ENCODE results near the gene TKT.

Gene TKT

GRCh38 chr3:53229606-53230005 is 26.2 kb downstream of the TKT start:
- TF ChIP-seq FOXP2 (optimal IDR thresholded peaks at IDR 0.05; ENCODE audit: borderline replicate concordance, extremely low read depth, extremely low read length, insufficient read depth) (no peak), REST (IDR thresholded peaks at IDR 0.05; ENCODE audit: insufficient read depth in 1 of 2, low read depth in 2 of 2, low read length in 2 of 2) (no peak), TAF1 (IDR thresholded peaks at IDR 0.05; ENCODE audit: borderline replicate concordance, insufficient read depth, low read length) (no peak), POLR2AphosphoS5 (IDR thresholded peaks at IDR 0.05; ENCODE audit: low read depth, low read length) (no peak), SIN3A (IDR thresholded peaks at IDR 0.05; ENCODE audit: borderline replicate concordance, insufficient read depth, low read length) (no peak)

- TF ChIP-seq SIN3A (IDR thresholded peaks at IDR 0.05; ENCODE audit: borderline replicate concordance, insufficient read depth, low read length) = no peak
- TF ChIP-seq TAF1 (IDR thresholded peaks at IDR 0.05; ENCODE audit: borderline replicate concordance, insufficient read depth, low read length) = no peak
- TF ChIP-seq REST (IDR thresholded peaks at IDR 0.05; ENCODE audit: insufficient read depth in 1 of 2, low read depth in 2 of 2, low read length in 2 of 2) = no peak
- TF ChIP-seq POLR2AphosphoS5 (IDR thresholded peaks at IDR 0.05; ENCODE audit: low read depth, low read length) = no peak
- TF ChIP-seq FOXP2 (optimal IDR thresholded peaks at IDR 0.05; ENCODE audit: borderline replicate concordance, extremely low read depth, extremely low read length, insufficient read depth) = no peak
These were observed 26.7 kb downstream of the TKT start for GRCh38 chr3:53229171-53229570.

GRCh38 chr3:53227993-53228885 is 27.6 kb downstream of the TKT start:
- no peak for TF ChIP-seq FOXP2 (optimal IDR thresholded peaks at IDR 0.05; ENCODE audit: borderline replicate concordance, extremely low read depth, extremely low read length, insufficient read depth)
- TF ChIP-seq REST (IDR thresholded peaks at IDR 0.05; ENCODE audit: insufficient read depth in 1 of 2, low read depth in 2 of 2, low read length in 2 of 2) = no peak
- TF ChIP-seq TAF1 (IDR thresholded peaks at IDR 0.05; ENCODE audit: borderline replicate concordance, insufficient read depth, low read length) = no peak
- TF ChIP-seq SIN3A (IDR thresholded peaks at IDR 0.05; ENCODE audit: borderline replicate concordance, insufficient read depth, low read length) = no peak
- TF ChIP-seq POLR2AphosphoS5 (IDR thresholded peaks at IDR 0.05; ENCODE audit: low read depth, low read length) = no peak

GRCh38 chr3:53226841-53227407 is 28.9 kb downstream of the TKT start:
- no peak for TF ChIP-seq REST (IDR thresholded peaks at IDR 0.05; ENCODE audit: insufficient read depth in 1 of 2, low read depth in 2 of 2, low read length in 2 of 2)
